Erythroblast (primary cell): ENCODE data around the gene C22orf39.

Experiments
- GATA1 ChIP-seq: IDR thresholded peaks from 2 replicates; pipeline ENCODE4 v1.6.1; 2011; ENCODE audit warnings: low read depth, mild to moderate bottlenecking, control low read depth, low read length, moderate library complexity
- POLR2A ChIP-seq: IDR thresholded peaks from 2 replicates; pipeline ENCODE4 v1.6.1; 2011; ENCODE audit warnings: mild to moderate bottlenecking, low read length

DNA sequence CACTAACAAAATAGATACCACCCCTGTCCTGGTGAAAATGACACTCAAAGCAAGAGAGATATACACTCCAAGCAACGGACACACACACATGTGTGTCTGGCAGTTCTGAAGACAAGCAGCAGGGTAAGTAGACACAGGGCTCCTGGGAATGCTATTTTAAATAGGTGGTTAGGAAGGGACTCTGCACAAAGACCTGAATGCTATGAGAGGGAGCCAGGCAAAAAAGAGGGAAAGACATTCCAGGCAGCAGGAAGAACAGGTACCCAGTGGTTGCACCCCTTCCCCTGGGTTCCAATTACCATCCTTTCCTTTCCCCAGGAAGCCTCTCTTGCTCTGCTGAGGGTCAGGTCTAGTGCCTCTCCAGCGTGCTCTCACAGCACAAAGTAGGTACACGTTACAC is 28.5 kb upstream of the C22orf39 start:
- TF ChIP-seq POLR2A, result no peak
- no peak for TF ChIP-seq GATA1
